IPS DF 6.9 (cell line): ENCODE data around the gene NALCN.

Experiments used
- DNase-seq: peaks from one replicate; pipeline ENCODE4 v3.0.0-alpha.2; 2013; ENCODE audit warnings: low read depth, low spot score
- H3K27ac ChIP-seq: one replicate; pipeline ENCODE4 v1.5.1; 2013; ENCODE audit warnings: low read length, control low read depth
- H3K27me3 ChIP-seq: 2 replicates; pipeline ENCODE4 v1.6.1; 2013; ENCODE audit warnings: mild to moderate bottlenecking, low read length; ENCODE audit not compliant: control insufficient read depth, insufficient read depth
- H3K36me3 ChIP-seq: 2 replicates; pipeline ENCODE4 v1.6.1; 2013; ENCODE audit warnings: low read length; ENCODE audit not compliant: control insufficient read depth, insufficient read depth
- H3K4me1 ChIP-seq: 2 replicates; pipeline ENCODE4 v1.6.1; 2013; ENCODE audit warnings: low read length; ENCODE audit not compliant: control insufficient read depth, insufficient read depth
- H3K4me3 ChIP-seq: 2 replicates; pipeline ENCODE4 v1.5.1; 2013; ENCODE audit warnings: mild to moderate bottlenecking, low read length
- H3K9me3 ChIP-seq: 2 replicates; pipeline ENCODE4 v1.6.1; 2013; ENCODE audit warnings: low read length, inconsistent platforms; ENCODE audit not compliant: control insufficient read depth, insufficient read depth
- WGBS: extraction: QIAGEN DNeasy Blood & Tissue Kit; methylation state at CpG from one replicate; pipeline ENCODE4 v1.1.7; 2013; ENCODE audit warnings: mixed read lengths, missing lambda C conversion rate; ENCODE audit not compliant: insufficient read length, insufficient coverage; 5-methylcytosine and 5-hydroxymethylcytosine counted together

NALCN gene

DNA sequence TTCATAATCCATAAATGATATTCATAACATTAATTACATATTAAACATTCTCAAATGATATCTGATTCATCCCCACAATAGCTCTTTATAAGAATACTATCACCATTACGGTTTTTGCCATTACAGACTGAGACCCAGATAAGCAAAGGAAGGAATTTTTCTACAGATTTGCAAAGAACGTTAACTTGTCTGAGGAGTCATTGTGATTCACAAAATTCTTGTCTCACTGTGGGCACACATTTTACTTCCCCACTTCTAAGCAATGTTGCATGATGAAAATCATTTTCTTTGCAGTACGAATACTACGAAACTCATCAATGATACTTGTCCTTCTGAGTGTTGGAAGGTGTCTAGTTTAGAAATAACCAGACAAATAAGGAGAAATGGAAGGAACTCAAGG lies 70.1 kb downstream of the NALCN start:
- Histone ChIP-seq H3K4me1 (no peaks in the 10 kb centered on the region), H3K4me3 (no peak overlapping the region), H3K27ac (no peak overlapping the region), H3K27me3 (no peaks in the 10 kb centered on the region), H3K9me3 (no peaks in the 10 kb centered on the region), H3K36me3 (no peaks in the 10 kb centered on the region)
- DNase-seq: no peak
- WGBS: no CpG with 5 or more reads among the region's 4 CpGs

DNA sequence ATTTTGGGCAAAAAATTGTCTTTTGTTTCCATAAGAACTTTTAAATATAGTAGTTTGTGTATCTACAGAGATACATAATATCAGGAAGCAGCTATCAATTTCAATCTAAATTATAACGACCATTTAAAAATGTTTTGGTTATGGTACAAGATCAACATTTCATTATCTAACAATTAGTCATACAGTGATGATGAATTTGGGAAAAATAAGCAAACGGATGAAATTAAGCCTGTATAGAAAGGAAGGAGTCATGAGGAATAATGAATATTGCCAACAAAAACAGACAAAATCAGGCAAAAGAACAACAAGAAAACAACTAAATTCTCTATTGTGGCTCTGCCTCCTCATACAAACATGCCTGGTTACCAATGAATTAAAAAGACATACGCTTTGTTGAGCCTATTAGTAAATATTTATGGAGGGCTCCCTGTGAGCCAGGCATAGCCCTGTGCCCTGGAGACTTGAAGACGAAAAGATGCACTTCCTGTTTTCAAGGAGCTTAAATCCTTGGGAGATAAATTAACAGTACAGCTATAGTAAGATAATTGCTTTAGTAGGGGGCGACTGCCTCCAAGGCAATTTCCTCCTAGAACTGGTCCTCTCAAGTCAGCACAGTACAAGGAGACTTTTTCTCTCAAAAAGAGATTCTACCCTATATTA lies 73.0 kb downstream of the NALCN start:
- Histone ChIP-seq H3K27ac (no peak overlapping the region), H3K36me3 (no peaks in the 10 kb centered on the region), H3K4me1 (no peaks in the 10 kb centered on the region), H3K9me3 (no peaks in the 10 kb centered on the region), H3K27me3 (no peaks in the 10 kb centered on the region), H3K4me3 (no peak overlapping the region)
- no CpG with 5 or more reads among the region's 5 CpGs for WGBS
- no peak for DNase-seq

DNA sequence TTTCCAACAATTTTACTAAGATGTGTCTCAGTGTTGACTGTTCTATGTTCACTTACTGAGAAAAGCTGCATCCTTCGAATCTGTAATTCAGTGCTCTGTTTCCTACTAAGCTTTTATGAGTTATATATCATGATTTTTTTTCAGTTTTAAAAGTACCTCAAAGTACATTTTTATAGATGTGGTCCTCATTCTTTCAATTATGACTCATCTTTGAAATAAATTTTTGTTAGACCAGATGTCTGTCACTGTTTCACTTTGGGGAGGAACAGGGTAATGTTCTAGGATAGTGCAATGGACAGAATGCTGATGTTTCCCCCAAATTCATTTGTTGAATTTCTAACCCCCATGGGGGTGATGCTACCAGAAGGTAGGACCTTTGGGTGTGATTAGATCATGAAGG lies 74.8 kb downstream of the NALCN start:
- Histone ChIP-seq H3K9me3 (no peaks in the 10 kb centered on the region), H3K4me3 (no peak overlapping the region), H3K4me1 (no peaks in the 10 kb centered on the region), H3K27ac (no peak overlapping the region), H3K27me3 (no peaks in the 10 kb centered on the region), H3K36me3 (no peaks in the 10 kb centered on the region)
- no peak for DNase-seq
- no CpG with 5 or more reads among the region's 1 CpG for WGBS

DNA sequence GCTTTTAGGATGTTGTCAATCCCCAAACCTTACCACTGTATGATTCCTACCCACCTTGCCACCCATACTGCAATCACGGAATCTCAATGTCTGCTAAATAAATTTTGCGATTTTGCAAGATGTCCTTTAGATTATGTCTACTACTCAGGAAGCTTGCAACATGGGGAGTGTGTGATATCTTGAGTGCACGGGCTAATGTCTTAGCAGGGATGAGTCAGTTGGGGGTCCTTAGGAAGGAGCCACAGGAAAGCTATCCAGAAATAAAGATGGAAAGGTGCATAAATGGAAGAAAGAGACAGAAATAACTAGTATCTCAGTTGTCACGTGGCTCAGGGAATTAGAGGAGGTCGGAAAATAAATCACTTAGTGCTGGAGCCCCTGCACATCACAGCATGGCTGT lies 77.1 kb downstream of the NALCN start:
- H3K9me3 ChIP-seq: no peaks in the 10 kb centered on the region
- no CpG with 5 or more reads among the region's 5 CpGs for WGBS

DNA sequence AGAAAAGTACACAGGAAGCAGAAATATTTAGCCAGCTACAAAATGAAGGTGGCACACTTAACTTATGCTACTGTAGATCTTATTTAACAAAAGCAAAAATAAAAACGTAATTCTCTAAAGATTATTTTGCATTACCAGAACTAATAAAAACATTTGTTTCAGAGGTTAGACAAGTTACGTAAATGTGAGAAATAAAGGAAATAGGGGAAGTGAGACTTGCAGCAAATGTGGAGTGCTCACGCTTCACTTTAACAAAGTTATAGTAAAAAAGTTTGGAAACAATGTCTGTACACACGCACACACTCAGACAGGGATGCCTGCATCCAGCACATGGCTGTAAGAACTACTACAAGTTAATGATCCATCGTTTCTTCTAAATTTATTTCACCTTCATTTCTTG lies 83.7 kb downstream of the NALCN start:
- WGBS: no CpG with 5 or more reads among the region's 5 CpGs
- H3K4me3 ChIP-seq: no peak overlapping the region
- H3K36me3 ChIP-seq: no peaks in the 10 kb centered on the region
- no peaks in the 10 kb centered on the region for H3K4me1 ChIP-seq
- DNase-seq: no peak
- H3K27ac ChIP-seq: no peak overlapping the region
- H3K9me3 ChIP-seq: no peaks in the 10 kb centered on the region
- no peaks in the 10 kb centered on the region for H3K27me3 ChIP-seq

More for the DNA sequence above, 77.1 kb downstream of the NALCN start:
- DNase-seq: no peak
- no peaks in the 10 kb centered on the region for H3K27me3 ChIP-seq
- no peak overlapping the region for H3K4me3 ChIP-seq
- H3K27ac ChIP-seq: no peak overlapping the region
- no peaks in the 10 kb centered on the region for H3K36me3 ChIP-seq
- H3K4me1 ChIP-seq: no peaks in the 10 kb centered on the region

DNA sequence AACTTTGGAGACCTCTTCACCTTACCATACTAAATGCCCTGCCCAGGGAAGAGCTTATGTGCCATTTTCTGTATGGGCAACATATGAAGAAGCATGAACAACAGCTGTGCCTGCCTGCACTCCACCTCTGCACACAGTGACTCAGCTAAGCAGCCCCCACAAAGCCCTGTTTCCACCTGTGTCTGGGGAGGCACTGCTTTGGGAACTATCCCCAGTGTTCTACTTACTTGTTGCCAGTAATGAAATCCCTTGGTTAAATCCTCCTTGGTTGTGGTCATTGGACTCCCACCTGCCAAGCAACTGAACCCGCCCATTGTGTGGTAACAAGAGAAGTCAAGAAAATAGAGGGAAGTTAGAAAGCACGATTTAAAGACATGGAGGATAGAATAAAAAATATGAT lies 84.6 kb downstream of the NALCN start:
- H3K4me3 ChIP-seq: no peak overlapping the region

DNA sequence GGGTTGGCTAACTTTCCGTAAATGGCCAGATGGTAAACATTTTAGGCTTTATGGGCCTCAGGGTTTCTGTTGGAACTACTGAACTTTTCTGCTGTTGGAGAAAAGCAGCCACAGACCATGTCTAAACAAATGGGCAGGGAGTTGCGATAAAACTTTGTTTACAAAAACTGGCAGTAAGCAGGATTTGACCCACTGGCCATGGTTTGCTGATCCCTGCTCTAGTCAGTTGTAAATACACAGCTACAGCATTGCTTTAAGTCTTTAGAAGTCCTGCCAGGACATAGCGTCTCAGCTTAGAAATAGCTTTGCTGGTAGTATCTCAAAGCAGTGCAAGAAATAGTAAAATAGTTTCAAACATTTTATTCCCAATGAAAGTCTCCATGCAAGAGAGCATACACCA lies 88.4 kb downstream of the NALCN start:
- Histone ChIP-seq H3K27ac (no peak overlapping the region), H3K27me3 (no peaks in the 10 kb centered on the region), H3K36me3 (no peaks in the 10 kb centered on the region), H3K4me1 (no peaks in the 10 kb centered on the region), H3K4me3 (no peak overlapping the region), H3K9me3 (no peaks in the 10 kb centered on the region)
- no CpG with 5 or more reads among the region's 3 CpGs for WGBS
- DNase-seq: no peak

More for the DNA sequence above, 84.6 kb downstream of the NALCN start:
- Histone ChIP-seq H3K36me3 (no peaks in the 10 kb centered on the region), H3K9me3 (no peaks in the 10 kb centered on the region), H3K27me3 (no peaks in the 10 kb centered on the region), H3K27ac (no peak overlapping the region), H3K4me1 (no peaks in the 10 kb centered on the region)
- DNase-seq: no peak
- no CpG with 5 or more reads among the region's 2 CpGs for WGBS

DNA sequence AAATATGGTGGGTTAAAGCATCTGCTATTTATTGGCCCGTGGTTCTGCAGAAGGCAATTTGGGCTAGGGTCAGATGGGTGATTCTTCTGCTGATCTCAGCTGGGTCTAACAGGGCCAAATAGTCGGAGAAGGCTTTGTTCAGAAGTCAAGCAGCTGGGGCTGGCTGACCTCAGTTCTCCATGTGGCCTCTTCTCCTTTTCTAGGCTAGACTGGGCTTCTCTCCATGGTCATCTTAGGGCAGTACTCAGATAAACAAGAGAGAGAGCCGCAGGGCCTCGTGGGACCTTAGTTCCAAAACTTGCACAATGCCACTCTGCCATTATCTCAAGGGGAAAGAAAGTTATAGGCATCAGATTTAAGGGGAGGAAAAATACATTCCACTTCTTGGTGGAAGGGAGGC lies 89.6 kb downstream of the NALCN start:
- WGBS: no CpG with 5 or more reads among the region's 4 CpGs
- H3K27ac ChIP-seq: no peak overlapping the region

DNA sequence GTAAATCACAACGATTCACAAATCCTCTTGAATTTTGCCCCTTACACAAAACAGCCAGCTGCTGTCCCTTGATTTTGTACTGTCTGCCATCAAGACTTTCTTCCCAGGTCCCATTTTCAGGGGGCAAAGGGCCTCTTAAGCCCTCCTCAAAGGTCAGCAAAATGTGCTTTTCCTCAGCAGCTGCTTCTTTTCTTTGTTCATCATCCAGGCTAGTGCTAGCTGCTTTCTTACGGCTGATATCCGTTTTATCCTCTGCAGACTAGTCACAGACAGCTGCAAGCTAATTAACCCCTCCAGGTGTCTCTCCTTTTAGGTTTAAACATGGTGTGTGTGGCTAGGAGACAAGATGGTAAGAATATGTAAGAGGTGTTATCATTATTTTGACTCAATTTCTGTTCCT lies 90.9 kb downstream of the NALCN start:
- no peaks in the 10 kb centered on the region for H3K9me3 ChIP-seq
- H3K4me3 ChIP-seq: no peak overlapping the region
- H3K27ac ChIP-seq: no peak overlapping the region
- no peaks in the 10 kb centered on the region for H3K27me3 ChIP-seq
- no peaks in the 10 kb centered on the region for H3K4me1 ChIP-seq
- H3K36me3 ChIP-seq: no peaks in the 10 kb centered on the region
- WGBS: no CpG with 5 or more reads among the region's 3 CpGs
- no peak for DNase-seq

More for the DNA sequence above, 89.6 kb downstream of the NALCN start:
- Histone ChIP-seq H3K4me3 (no peak overlapping the region), H3K4me1 (no peaks in the 10 kb centered on the region), H3K36me3 (no peaks in the 10 kb centered on the region), H3K9me3 (no peaks in the 10 kb centered on the region), H3K27me3 (no peaks in the 10 kb centered on the region)
- DNase-seq: no peak

DNA sequence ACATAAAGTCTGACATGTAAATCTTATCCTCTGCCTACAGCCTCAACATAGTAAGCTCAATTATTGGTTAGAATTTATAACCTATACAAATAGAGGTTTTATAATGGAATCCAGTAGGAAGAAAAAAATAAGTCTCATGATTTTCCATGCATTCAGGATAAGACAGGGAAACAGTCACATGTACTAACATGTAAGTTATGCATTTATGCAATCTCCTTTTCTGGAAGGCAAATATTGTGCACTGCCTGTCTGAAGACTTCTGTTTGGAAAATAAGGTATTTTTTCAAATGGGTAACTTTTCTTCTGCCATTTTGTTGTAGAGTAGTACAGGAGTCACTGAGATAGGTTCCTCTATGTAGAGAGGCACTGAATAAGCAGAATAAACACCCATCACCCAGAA lies 92.7 kb downstream of the NALCN start:
- DNase-seq: no peak
- Histone ChIP-seq H3K27ac (no peak overlapping the region), H3K4me1 (no peaks in the 10 kb centered on the region), H3K36me3 (no peaks in the 10 kb centered on the region), H3K9me3 (no peaks in the 10 kb centered on the region), H3K27me3 (no peaks in the 10 kb centered on the region), H3K4me3 (no peak overlapping the region)

DNA sequence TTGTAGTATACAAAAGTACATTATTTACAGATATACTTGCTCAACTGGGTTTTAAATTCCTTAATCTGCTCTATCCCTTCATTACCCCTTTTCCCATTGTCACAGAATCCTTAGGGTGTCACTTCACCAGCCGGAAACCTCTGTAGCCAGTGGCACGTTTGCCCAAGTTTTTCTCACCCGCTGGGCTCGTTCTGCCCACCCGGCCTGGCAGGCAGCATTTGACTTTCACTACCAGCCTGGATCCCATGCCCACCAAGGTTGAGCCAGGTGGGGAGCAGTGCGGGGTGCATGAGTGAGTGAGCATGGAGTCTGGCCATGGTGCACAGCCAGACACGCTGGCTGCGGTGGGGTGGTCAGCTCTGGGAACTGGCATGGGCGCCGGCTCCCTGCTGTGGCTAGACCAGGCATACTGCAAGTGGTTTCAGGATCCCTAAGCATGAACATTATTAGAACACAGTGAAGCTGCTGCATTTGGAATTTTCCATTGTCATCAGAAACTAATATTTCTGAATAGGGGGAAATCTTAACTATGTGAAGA lies 98.3 kb downstream of the NALCN start:
- DNase-seq: no peak
- whole genome bisulfite sequencing: no CpG with 5 or more reads among the region's 10 CpGs
- Histone ChIP-seq H3K4me1 (no peaks in the 10 kb centered on the region; the same call in 1 of the 2 replicates), H3K9me3 (no peaks in the 10 kb centered on the region), H3K4me3 (no peak overlapping the region), H3K27me3 (no peaks in the 10 kb centered on the region), H3K36me3 (no peaks in the 10 kb centered on the region), H3K27ac (no peak overlapping the region)
